OCI-LY1 (cell line): ENCODE results near the gene PTK7.

Source experiments
- EZH2 ChIP-seq: fragments of 200-600 bp; sonication (generic), shearing (Covaris generic); IDR thresholded peaks from 2 replicates; pipeline ENCODE4 v1.8.0; 2017; ENCODE audit warnings: borderline replicate concordance, mixed run types, mild to moderate bottlenecking, antibody characterized with exemption, low read length, moderate library complexity, mixed read lengths
- TF ChIP-seq, protein P1 (sequence below): fragments of 200-600 bp; sonication (generic), shearing (Covaris generic); IDR thresholded peaks from 2 replicates; pipeline ENCODE4 v1.5.1; 2017; ENCODE audit warnings: mild to moderate bottlenecking, antibody characterized with exemption, low read length, moderate library complexity, mixed read lengths

DNA sequence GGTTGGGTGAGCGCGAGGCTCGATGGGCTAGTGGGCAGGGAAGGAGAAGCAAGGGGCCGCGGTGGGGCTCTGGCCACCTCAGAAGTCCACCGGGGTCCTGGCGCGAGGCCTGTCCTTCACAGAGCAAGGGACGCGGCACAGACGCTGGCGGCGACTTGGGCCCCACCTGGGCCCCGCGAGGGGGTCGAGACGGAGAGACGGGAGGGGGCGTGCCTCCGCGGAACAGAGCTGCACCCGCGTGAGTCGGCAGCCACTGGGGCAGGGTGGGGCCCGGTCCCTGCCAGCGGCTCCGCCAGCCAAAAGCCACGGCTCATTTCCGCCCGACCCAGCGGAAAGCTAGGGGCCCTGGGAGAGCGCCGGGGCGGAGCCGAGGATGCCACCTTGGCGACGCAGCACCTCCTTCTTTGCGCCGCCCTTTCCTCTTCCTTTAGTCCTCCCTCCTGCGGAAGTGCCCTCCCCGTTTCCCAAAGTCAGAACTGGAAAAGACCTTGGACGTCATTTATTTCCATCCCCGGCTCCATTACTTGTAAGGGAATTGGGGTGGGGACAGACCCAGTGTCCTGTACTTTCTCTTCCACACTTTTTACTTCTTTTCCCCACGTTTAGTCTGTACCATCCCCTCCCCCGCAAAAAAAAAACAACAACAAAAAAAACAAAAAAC, 22.4 kb upstream of the PTK7 start, which contains the start of gene CUL7:
- TF ChIP-seq, protein P1, sequence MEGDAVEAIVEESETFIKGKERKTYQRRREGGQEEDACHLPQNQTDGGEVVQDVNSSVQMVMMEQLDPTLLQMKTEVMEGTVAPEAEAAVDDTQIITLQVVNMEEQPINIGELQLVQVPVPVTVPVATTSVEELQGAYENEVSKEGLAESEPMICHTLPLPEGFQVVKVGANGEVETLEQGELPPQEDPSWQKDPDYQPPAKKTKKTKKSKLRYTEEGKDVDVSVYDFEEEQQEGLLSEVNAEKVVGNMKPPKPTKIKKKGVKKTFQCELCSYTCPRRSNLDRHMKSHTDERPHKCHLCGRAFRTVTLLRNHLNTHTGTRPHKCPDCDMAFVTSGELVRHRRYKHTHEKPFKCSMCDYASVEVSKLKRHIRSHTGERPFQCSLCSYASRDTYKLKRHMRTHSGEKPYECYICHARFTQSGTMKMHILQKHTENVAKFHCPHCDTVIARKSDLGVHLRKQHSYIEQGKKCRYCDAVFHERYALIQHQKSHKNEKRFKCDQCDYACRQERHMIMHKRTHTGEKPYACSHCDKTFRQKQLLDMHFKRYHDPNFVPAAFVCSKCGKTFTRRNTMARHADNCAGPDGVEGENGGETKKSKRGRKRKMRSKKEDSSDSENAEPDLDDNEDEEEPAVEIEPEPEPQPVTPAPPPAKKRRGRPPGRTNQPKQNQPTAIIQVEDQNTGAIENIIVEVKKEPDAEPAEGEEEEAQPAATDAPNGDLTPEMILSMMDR: no peak
- TF ChIP-seq EZH2: no peak
